GM12864 (cell line): ENCODE measurements around the gene SLC16A12.
A peak's percentile ranks its signal among the peaks of the same experiment; 100 is the strongest.
"Not testable (repeated sequence)": the region's sequence is repeated elsewhere in the genome, so short reads cannot be mapped to it uniquely, and the experiment has no call there.

Experiments used
- DNase-seq: peaks from one replicate; pipeline ENCODE4 v3.0.0-alpha.2; 2011; ENCODE audit warnings: low read depth
- H3K4me3 ChIP-seq: 2 replicates; pipeline ENCODE4 v1.5.1; 2011; ENCODE audit warnings: mild to moderate bottlenecking, low read depth, low read length, control low read depth
- CTCF ChIP-seq: IDR thresholded peaks from 2 replicates; pipeline ENCODE4 v1.5.1; 2011; ENCODE audit warnings: low read depth, mild to moderate bottlenecking, moderate library complexity, low read length, control low read depth, inconsistent platforms; ENCODE audit errors: missing control alignments

Gene SLC16A12

GRCh38 chr10:89392974-89393373 is 142.4 kb downstream of the SLC16A12 start:
- peak; percentile 39 for DNase-seq
- peak overlapping the region; percentile 43 for H3K4me3 ChIP-seq
- no peak for TF ChIP-seq CTCF

GRCh38 chr10:89391907-89392756 is 143.3 kb downstream of the SLC16A12 start, which contains the start of gene IFIT1:
Gene IFIT1, plus strand, starts transcription at chr10:89392623. Its CDS starts 90 bp downstream, at chr10:89392713.
- peak; percentile 91 for DNase-seq
- no peak for TF ChIP-seq CTCF
- H3K4me3 ChIP-seq, result peak within 1 kb of the TSS; percentile 43

DNA sequence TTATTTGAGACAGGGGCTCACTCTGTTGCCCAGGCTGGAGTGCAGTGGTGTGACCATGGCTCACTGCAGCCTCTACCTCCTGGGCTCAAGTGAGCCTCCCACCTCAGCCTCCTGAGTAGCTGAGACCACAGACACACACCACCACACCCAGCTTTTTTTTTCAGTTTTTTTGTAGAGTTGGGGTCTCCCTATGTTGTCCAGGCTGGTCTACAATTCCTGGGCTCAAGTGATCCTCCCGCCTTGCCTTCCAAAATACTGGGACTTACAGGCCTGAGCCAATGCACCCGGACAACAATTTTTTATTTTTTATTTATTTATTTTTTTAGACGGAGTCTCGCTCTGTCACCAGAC is 144.2 kb downstream of the SLC16A12 start:
- not testable (repeated sequence) for H3K4me3 ChIP-seq, DNase-seq

DNA sequence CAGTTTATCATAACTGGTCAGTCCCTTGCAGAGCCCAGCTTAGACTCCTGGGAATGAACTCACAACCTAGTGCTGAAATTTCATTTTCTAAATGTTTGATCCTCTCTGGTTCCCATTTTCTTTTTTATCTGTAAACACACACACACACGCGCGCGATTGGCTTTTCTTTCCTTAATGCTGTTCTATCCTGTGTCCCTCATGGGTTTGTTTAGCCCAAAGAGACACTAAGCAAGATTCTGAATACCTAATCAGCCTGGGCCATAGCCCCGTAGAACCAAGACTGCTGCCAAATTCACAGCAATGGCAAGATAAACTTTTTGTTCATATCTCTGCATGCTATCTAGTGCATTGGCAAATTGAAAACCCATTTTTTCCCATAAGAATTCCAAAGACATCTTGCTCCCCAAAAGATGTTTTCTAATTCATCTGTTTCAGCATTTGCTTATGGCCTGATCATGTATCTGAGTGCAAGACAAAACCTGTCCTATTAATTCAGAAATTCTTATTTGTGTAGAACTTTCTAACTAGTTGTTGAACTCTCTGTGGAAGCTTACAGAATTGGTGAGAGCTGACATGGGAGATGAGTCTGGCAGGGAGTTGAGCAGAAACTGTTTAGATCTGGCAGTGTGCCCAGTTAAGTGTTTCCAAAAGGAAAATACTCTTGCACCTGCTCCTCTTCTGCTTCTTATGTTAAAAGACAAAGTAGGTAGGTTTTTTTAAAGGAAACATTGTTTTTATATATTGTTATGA is 144.7 kb downstream of the SLC16A12 start:
- no peak for TF ChIP-seq CTCF
- no peak overlapping the region for H3K4me3 ChIP-seq
- DNase-seq, result no peak

- H3K4me3 ChIP-seq, result no peak overlapping the region
- TF ChIP-seq CTCF, result peak; percentile 33
- DNase-seq, result no peak
These were observed 146.1 kb downstream of the SLC16A12 start for GRCh38 chr10:89389254-89389653.

GRCh38 chr10:89388806-89389205 is 146.6 kb downstream of the SLC16A12 start:
- no peak overlapping the region for H3K4me3 ChIP-seq
- DNase-seq, result no peak
- TF ChIP-seq CTCF, result no peak

DNA sequence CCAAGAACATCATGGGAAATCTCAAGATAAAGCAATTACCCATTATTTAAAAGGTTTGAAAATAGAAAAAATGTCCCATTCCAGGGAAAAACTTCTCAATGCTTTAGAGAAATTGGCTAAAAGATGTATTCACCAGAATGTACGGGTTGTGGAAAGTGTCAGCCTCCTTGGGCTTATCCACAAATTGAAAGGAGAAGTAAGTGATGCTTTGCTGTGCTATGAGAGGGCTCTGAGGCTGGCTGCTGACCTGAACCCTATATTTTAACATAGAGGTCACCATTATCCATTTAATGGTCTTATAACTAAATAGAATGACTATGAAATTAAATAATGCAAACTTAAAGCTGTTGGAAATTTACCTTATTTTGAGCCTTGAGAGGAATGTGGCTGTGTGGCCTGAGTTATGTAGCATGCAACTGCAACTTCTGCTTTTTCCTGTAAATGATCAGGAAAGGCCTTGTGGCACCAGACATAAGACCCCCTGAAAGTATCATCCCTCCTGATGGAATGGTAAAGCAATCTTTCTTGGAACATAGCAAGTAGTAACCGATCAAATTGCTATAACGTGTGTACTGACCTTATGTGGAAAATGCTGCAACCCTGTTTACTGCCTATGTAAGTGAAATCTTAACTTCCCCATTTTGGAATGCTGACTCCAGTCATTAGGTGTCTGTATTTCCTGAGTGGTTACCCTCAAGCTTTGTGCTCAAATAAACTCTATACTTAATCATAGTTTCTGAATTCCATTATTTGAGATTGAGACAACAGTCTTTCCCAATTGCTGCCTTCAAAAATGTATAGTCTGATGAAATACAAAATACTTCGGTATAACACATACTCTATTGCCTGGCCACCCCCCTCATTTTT is 150.7 kb downstream of the SLC16A12 start:
- no peak overlapping the region for H3K4me3 ChIP-seq
- DNase-seq, result no peak
- TF ChIP-seq CTCF, result no peak
